ENCODE measurements around the gene FAM241A.
"Not testable (repeated sequence)": the region's sequence is repeated elsewhere in the genome, so short reads cannot be mapped to it uniquely, and the experiment has no call there.

Gene FAM241A

GRCh38 chr4:112140536-112140935, 4.7 kb upstream of the FAM241A start:
- no peak for DNase-seq

GRCh38 chr4:112141366-112142138, 3.7 kb upstream of the FAM241A start:
- DNase-seq: no peak

DNA sequence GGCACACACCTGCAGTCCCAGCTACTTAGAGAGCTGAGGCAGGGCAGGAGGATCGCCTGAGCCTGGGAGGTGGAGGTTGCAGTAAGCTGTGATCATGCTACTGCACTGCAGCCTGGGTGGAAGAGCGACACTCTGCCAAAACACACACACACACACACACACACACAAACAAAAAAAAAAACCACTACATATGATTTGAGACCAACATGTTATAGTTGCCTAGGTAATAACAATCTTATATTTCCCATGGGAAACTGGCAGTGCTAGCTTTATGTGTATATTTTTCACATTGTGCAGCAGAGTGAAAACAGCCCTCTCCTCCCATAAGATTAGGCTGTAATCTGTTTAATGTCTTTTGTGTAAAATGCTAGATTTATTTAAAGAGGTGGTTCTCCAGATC, 3.1 kb upstream of the FAM241A start:
- DNase-seq: no peak

DNA sequence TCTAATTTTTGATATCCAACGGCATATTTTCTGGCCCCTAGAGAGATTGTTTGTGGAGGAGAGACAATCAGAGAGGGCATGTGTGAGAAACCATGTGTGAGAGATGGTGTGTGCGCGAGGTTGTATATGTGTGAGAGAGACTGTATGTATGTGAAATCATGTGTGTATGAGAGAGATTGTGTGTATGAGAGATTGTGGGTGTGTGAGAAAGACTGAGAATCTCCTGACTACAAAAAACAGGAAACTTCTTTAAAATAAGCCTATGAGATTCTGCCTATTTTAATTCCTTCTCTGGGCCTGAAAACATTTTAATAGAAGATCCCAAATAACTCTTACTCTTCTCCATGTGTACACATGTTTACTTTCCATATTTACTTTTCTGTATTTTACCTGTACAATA, 1.5 kb upstream of the FAM241A start:
- DNase-seq: no peak

DNA sequence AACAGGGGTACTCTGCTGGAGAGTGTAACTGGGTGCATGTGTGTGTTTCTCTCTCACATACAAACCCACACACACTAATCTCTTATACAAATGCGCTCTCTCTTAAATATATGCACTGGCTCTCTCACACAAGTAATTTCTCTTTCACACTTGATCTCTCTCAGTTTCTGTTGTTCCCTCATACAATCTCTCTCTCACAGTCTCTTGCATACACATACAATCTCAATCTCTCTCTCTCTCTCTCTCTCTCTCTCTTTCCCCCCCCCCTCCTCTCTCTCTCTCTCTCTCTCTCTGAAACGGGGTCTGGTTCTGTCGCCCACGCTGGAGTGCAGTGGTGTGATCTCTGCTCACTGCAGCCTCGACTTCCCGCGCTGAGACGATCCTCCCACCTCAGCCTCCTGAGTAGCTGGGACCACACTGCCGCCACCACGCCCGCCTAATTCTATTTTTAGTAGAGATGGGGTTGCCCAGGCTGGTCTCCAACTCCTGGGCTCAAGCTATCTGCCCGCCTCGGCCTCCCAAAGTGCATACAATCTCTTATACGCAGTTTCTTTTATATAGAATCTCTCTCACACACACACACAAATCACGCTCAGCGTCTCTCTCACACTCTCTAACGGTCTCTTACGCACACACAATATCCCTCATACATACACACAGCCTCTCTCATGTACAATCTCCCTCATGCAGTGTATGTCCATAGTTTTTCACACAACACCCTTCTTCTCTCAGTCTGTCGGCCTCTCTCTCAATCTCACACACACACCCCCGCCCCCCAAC, 518 bp upstream of the FAM241A start:
- DNase-seq: no peak

GRCh38 chr4:112145790-112146501, 692 bp downstream of the FAM241A start:
- no peak for DNase-seq

DNA sequence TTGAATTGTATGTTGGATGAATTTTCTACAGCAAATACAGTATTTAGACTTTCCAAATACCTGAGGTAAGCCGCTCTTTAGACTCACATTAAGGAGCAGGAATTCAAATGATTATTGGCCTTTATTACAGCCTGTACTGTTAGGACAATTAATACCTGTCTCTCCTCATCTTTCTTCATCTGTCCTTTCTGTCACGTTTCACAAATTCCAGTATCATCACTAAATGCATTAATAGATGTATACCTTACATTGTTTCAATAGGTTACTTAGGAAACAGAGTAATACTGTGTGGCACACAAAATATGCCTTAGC, 1.2 kb downstream of the FAM241A start:
- no peak for DNase-seq

GRCh38 chr4:112147697-112148096, 2.4 kb downstream of the FAM241A start:
- DNase-seq: no peak

DNA sequence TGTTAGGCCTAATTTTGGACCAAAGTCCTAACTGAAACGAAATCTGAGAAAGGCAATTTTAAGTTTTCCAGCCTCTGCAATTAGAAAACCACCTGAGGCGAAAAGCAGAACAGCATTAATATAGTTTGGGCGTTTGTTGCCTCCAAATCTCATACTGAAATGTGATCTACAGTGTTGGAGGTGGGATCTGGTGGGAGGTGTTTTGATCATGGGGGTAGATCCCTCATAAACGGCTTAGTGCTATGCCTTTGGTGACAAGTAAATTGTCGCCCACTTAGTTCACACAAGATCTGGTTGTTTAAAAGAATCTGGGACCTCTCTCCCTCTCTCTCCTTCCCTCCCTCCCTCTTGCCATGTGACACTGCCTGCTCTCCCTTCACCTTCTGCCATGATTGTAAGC, 5.7 kb downstream of the FAM241A start:
- no peak for DNase-seq

GRCh38 chr4:112152521-112152920, 7.3 kb downstream of the FAM241A start:
- no peak for DNase-seq

- no peak for DNase-seq
Observed at GRCh38 chr4:112153211-112153791, 8.0 kb downstream of the FAM241A start.

- DNase-seq: no peak
Observed at GRCh38 chr4:112156112-112156511, 10.9 kb downstream of the FAM241A start.

DNA sequence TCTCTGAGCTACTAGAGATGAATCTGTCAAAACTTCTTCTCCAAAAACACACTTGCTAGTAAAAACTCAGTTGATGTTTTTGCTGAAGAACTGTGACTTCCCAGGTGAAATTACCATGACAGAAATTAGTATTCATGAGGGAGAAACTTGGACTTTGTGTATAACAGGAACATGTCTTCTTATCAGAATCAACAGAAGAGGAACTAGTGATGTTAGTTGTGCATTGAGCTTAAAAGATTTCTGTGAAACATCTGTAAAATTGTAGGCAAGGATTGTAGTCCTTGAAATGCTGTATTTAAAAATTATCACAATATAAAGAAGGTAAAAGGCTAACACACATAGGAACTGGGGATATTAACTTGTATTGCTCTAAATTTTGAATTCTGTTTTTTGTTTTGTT, 11.3 kb downstream of the FAM241A start:
- no peak for DNase-seq

- DNase-seq: not testable (repeated sequence)
Observed at GRCh38 chr4:112163706-112164105, 18.5 kb downstream of the FAM241A start.

GRCh38 chr4:112167794-112168193, 22.5 kb downstream of the FAM241A start:
- no peak for DNase-seq

DNA sequence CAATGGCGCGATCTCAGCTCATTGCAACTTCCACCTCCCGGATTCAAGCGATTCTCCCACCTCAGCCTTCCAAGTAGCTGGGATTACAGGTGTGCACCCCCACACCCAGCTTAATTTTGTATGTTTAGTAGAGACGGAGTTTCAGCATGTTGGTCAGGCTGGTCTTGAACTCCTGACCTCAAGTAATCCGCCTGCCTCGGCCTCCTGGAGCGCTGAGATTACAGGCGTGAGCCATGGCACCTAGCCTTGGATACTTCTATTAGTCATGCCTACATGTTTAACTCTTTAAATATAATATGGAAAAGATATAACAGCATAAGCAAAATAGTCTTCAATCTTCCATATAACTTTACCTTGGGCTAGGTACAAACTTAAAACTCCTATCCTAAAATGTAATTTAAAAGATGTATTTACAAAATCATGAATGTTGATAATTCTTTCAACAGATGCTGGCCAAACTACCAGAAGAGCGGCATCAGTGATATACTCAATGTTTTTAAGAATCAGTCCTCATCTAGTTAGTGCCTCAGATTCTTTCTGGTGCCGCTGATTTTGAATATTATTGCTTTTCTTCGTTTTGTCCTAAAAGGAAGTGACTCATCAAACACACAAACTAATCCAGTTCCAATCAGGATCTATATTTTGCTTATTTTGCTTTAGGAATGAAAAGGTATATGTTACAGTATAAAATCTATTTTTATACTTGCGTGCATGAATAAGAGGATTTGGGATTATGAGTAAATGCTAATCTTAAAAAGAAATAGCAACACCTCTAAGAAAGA, 23.7 kb downstream of the FAM241A start:
- no peak for DNase-seq

- DNase-seq: no peak
Observed at GRCh38 chr4:112170451-112170993, 25.3 kb downstream of the FAM241A start.

DNA sequence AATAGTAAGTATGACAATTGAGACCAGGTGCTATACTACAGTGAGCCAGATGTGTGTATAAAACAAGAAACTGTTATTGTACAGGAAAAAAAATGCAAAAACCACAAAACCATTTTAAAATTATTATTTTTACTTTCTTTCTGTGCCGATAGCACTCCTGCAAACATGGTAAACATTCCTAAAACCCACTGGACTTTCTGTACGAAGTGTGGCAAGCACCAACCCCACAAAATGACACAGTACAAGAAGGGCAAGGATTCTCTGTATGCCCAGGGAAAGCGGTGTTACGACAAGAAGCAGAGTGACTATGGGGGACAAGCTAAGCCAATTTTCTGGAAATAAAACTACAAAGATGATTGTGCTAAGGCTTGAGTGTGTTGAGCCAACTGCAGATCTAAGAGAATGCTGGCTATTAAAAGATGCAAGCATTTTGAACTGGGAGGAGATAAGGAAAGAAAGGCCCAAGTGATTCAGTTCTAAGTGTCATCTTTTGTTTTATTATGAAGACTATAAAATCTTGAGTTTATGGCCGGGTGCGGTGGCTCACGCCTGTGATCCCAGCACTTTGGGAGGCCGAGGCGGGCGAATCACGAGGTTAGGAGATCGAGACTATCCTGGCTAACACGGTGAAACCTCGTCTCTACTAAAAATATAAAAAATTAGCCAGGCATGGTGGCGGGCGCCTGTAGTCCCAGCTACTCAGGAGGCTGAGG, 26.0 kb downstream of the FAM241A start:
- not testable (repeated sequence) for DNase-seq

DNA sequence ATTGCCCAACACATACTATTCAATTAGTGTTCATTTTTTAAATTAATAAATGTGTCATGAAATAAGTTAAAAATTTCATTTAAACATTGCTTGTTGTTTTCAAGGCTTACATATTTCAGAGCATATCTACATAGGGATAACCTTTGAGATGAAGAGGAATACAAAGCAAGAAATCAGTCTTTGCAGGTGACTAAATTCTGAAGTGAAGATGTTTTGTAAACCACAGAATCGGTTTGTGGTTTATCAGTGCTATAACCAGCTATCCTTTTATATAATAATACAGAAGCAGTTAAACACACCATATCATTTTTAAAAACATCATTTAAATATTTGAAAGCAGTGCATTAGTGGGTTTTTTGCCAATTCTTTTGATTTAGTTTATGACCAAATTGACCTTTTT, 26.9 kb downstream of the FAM241A start:
- no peak for DNase-seq

DNA sequence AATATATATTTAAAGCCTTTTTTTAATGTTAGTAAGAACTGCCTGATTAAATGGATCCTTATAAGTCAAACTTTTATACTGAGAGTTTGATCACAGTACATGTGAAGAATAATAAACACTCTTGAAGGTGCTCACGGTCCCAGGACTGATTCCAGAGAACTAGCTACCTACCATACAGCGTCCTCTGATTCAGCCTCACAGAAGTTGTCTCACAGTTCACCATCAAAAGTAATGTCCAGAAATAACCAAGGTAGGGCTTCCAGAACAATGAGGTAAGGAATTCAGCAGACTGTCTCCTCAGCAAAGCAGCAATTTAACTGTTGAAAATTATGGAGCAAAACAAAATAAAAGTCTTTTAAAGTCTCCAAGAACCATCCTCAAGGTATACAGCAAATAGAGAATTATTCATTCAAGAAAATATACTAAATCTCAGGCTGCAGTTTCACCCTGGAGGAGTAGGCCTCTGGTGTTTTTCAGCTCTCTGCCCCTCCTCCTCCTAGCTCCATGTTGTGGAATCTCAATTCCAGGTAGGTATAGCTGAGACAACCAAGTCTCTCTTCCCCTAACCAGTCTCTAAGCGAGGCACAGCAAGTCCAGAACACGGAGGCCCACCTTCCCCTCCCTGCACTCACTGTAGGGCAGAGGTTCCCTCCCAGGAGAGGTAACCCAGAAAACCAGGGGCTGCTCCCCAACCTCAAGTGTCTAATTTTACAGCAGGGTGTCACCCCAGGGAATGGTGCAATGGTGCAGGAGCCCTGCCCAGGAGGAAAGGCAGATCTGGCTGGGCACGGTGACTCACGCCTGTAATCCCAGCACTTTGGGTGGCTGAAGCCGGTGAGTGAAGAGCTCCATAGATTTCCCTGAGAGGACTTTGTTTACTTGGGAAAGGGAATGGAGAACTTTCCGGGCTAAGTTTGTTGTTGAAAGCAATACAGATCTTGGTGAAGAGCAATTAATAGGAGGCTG, 28.6 kb downstream of the FAM241A start:
- DNase-seq: no peak

GRCh38 chr4:112175840-112176239, 30.6 kb downstream of the FAM241A start:
- no peak for DNase-seq
